Calu3 (cell line): ENCODE data around the gene CRYBG3. TPM values are rescaled to one million over a fixed set of nuclear protein-coding genes. Genes with fewer than 3 reads are reported as not detected.

Source experiments
- BruUV-seq: library from RNA; stranded (reverse); fragments of 400-500 nt; replicated peaks from 2 replicates; lab custom pipeline; 2021; lab: Mats Ljungman, UMichigan
- CTCF ChIA-PET: fragments of 300-600 bp; sonication (Branson Sonifier 250); formaldehyde crosslinking; loops from one replicate; lab custom pipeline; 2022; ENCODE audit warnings: antibody characterized with exemption; lab: Charles Lee
- DNase-seq: peaks from one replicate; pipeline ENCODE4 v3.0.0; 2022
- H3K27ac Mint-ChIP-seq: one replicate; pipeline ENCODE4 v1.8.0; 2022; ENCODE audit warnings: mixed read lengths; ENCODE audit not compliant: unreplicated experiment
- H3K27me3 Mint-ChIP-seq: one replicate; pipeline ENCODE4 v1.8.0; 2022; ENCODE audit warnings: mixed read lengths; ENCODE audit not compliant: unreplicated experiment
- H3K36me3 Mint-ChIP-seq: one replicate; pipeline ENCODE4 v1.8.0; 2022; ENCODE audit warnings: mild to moderate bottlenecking, moderate library complexity, mixed read lengths; ENCODE audit not compliant: insufficient read depth, unreplicated experiment
- H3K4me1 Mint-ChIP-seq: one replicate; pipeline ENCODE4 v1.8.0; 2022; ENCODE audit warnings: mild to moderate bottlenecking, low read depth, mixed read lengths; ENCODE audit not compliant: unreplicated experiment
- H3K4me3 Mint-ChIP-seq: one replicate; pipeline ENCODE4 v1.8.0; 2022; ENCODE audit warnings: mild to moderate bottlenecking, low read depth, moderate library complexity, mixed read lengths; ENCODE audit not compliant: unreplicated experiment
- H3K9me3 Mint-ChIP-seq: one replicate; pipeline ENCODE4 v1.8.0; 2022; ENCODE audit warnings: low read depth, mixed read lengths; ENCODE audit not compliant: unreplicated experiment
- CTCF ChIP-seq: fragments of 200-600 bp; IDR thresholded peaks from one replicate; pipeline ENCODE4 v1.8.0; 2022; ENCODE audit warnings: antibody characterized with exemption; ENCODE audit not compliant: unreplicated experiment
- intact Hi-C: fragments of 100-400 bp; cut with micrococcal nuclease; formaldehyde crosslinking; loops from one replicate; pipeline ENCODE4 v1.10.0; 2022; ENCODE audit not compliant: unreplicated experiment
- total RNA-seq: library from RNA; stranded (reverse); gene quantifications from 2 replicates; pipeline ENCODE4 v1.2.3, GENCODE V29; 2022

CRYBG3 gene
- total RNA-seq, 1 experiment from 2014 or later, result 10.3 TPM

- intact Hi-C loops, result no loop called here
- Mint-ChIP-seq H3K27ac (no peak overlapping the region), H3K9me3 (no peaks in the 10 kb centered on the region), H3K4me3 (no peak overlapping the region), H3K36me3 (no peaks in the 10 kb centered on the region), H3K27me3 (no peaks in the 10 kb centered on the region), H3K4me1 (no peaks in the 10 kb centered on the region)
- TF ChIP-seq CTCF, result no peak
- DNase-seq, result no peak
- CTCF ChIA-PET, result interaction anchor here (0.6 kb wide), 1 partner anchor 1553 kb away, joined by 5 read pairs; no protein-coding TSS in a partner anchor
- no TSS peak for BruUV-seq
Measured at GRCh38 chr3:97838393-97838792, 16.6 kb downstream of the CRYBG3 start.

GRCh38 chr3:97839944-97840343 is 18.1 kb downstream of the CRYBG3 start:
- Mint-ChIP-seq H3K4me3 (no peak overlapping the region), H3K27me3 (no peaks in the 10 kb centered on the region), H3K4me1 (no peaks in the 10 kb centered on the region), H3K9me3 (no peaks in the 10 kb centered on the region), H3K27ac (no peak overlapping the region), H3K36me3 (no peaks in the 10 kb centered on the region)
- CTCF ChIA-PET, result interaction anchor here (0.6 to 0.7 kb wide), 2 partner anchors 24 to 145 kb away, joined by 3 to 4 read pairs; no protein-coding TSS in a partner anchor
- BruUV-seq, result no TSS peak
- DNase-seq, result no peak
- intact Hi-C loops, result no loop called here
- no peak for TF ChIP-seq CTCF

- Mint-ChIP-seq H3K27ac (no peak overlapping the region), H3K9me3 (no peaks in the 10 kb centered on the region), H3K27me3 (no peaks in the 10 kb centered on the region), H3K4me3 (no peak overlapping the region), H3K4me1 (no peaks in the 10 kb centered on the region), H3K36me3 (no peaks in the 10 kb centered on the region)
- intact Hi-C loops, result no loop called here
- CTCF ChIA-PET, result no interaction called here
- no TSS peak for BruUV-seq
- no peak for TF ChIP-seq CTCF
- DNase-seq, result no peak
Measured at GRCh38 chr3:97841304-97841703, 19.5 kb downstream of the CRYBG3 start.

- DNase-seq, result no peak
- H3K27ac Mint-ChIP-seq, result no peak overlapping the region
- BruUV-seq, result no TSS peak
- no peaks in the 10 kb centered on the region for H3K27me3 Mint-ChIP-seq
- CTCF ChIA-PET, result no interaction called here
- H3K9me3 Mint-ChIP-seq, result no peaks in the 10 kb centered on the region
- no peak overlapping the region for H3K4me3 Mint-ChIP-seq
- H3K36me3 Mint-ChIP-seq, result no peaks in the 10 kb centered on the region
- no peaks in the 10 kb centered on the region for H3K4me1 Mint-ChIP-seq
- TF ChIP-seq CTCF, result no peak
- intact Hi-C loops, result no loop called here
Measured at GRCh38 chr3:97841956-97842355, 20.1 kb downstream of the CRYBG3 start.
